GM18498 (cell line): ENCODE measurements around the gene SLC35A3.
"Not testable (repeated sequence)": the region's sequence is repeated elsewhere in the genome, so short reads cannot be mapped to it uniquely, and the experiment has no call there.

Source experiments
- ATAC-seq: cut with Tn5 transposase; IDR thresholded peaks from one replicate; pipeline ENCODE4 v1.9.1; 2021; ENCODE audit warnings: mild to moderate bottlenecking, moderate library complexity; ENCODE audit not compliant: unreplicated experiment

The SLC35A3 gene

GRCh38 chr1:99969729-99970621 is at the start of gene SLC35A3:
TSS of gene SLC35A3 (plus strand) at chr1:99969996. CDS start at chr1:99993555, 23,559 bp downstream.
- peak; percentile 95 for ATAC-seq

DNA sequence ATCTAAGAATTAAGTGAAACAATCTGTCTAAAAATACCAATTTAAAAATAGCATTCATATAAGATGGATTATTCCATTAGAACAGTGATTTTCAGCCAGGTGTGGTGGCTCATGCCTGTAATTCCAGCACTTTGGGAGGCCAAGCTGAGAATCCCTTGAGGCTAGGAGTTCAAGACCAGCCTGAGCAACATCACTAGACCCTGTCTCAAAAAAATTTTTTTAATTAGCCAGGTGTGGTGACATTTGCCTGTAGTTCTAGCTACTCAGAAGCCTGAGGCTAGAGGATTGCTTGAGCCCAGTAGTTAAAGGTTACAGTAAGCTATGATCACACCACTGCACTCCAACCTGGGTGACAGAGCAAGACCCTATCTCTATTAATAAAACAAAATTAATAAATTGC is 35.0 kb upstream of the SLC35A3 start:
- ATAC-seq: no peak

- ATAC-seq: no peak
These were observed 34.3 kb upstream of the SLC35A3 start for GRCh38 chr1:99935534-99935933.

- no peak for ATAC-seq
These were observed 33.7 kb upstream of the SLC35A3 start for GRCh38 chr1:99936071-99936470.

DNA sequence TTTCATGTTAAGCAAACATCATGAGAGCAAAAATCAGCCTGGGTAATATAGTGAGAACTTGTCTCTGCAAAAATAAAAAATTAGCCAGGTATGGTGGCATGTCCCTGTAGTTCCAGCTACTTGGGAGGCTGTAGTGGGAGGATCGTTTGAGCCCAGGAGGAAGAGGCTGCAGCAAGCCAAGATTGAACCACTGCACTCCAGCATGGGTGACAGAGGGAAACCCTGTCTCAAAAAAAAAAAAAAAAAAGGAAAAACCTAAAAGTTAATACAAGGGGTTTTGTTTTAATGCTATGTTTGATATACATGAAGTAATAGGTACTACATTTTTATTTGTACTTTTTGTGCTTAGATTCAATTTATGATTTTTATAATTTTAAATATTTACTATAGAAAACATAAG is 27.1 kb upstream of the SLC35A3 start:
- no peak for ATAC-seq

- no peak for ATAC-seq
These were observed 26.5 kb upstream of the SLC35A3 start for GRCh38 chr1:99943223-99943794.

DNA sequence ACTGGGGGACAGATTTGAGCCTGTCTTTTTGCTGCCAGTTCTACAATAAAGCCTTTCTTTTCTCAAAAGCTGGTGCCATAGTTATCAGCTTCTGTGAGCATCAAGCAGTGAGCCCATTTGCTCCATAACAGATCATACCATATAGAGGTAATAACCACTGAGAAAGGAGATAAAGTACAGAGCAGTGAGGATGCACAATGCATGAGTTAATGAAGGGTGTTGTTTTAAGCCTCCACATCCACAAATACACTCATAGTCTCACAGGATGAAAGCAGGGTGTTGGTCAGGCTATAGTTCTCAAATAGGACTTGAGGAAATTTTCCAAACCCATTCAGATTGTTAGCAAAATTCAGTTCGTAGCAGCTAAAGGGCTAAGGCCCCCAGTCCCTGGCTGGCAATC is 25.6 kb upstream of the SLC35A3 start:
- ATAC-seq: no peak

- no peak for ATAC-seq
These were observed 24.6 kb upstream of the SLC35A3 start for GRCh38 chr1:99945174-99945573.

- no peak for ATAC-seq
These were observed 19.3 kb upstream of the SLC35A3 start for GRCh38 chr1:99950486-99950885.

- ATAC-seq: no peak
These were observed 17.3 kb upstream of the SLC35A3 start for GRCh38 chr1:99952522-99952921.

GRCh38 chr1:99955375-99955774 is 14.4 kb upstream of the SLC35A3 start:
- no peak for ATAC-seq

- no peak for ATAC-seq
These were observed 13.0 kb upstream of the SLC35A3 start for GRCh38 chr1:99956755-99957154.

- no peak for ATAC-seq
These were observed 12.0 kb upstream of the SLC35A3 start for GRCh38 chr1:99957818-99958217.

GRCh38 chr1:99959189-99959705 is 10.5 kb upstream of the SLC35A3 start:
- ATAC-seq: not testable (repeated sequence)

DNA sequence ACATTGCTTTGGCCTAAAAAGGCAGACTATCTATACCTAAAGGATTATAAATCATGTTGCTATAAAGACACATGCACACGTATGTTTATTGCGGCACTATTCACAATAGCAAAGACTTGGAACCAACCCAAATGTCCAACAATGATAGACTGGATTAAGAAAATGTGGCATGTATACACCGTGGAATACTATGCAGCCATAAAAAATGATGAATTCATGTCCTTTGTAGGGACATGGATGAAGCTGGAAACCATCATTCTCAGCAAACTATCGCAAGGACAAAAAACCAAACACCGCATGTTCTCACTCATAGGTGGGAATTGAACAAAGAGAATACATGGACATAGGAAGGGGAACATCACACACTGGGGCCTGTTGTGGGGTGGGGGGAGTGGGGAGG is 9.5 kb upstream of the SLC35A3 start:
- ATAC-seq: not testable (repeated sequence)

DNA sequence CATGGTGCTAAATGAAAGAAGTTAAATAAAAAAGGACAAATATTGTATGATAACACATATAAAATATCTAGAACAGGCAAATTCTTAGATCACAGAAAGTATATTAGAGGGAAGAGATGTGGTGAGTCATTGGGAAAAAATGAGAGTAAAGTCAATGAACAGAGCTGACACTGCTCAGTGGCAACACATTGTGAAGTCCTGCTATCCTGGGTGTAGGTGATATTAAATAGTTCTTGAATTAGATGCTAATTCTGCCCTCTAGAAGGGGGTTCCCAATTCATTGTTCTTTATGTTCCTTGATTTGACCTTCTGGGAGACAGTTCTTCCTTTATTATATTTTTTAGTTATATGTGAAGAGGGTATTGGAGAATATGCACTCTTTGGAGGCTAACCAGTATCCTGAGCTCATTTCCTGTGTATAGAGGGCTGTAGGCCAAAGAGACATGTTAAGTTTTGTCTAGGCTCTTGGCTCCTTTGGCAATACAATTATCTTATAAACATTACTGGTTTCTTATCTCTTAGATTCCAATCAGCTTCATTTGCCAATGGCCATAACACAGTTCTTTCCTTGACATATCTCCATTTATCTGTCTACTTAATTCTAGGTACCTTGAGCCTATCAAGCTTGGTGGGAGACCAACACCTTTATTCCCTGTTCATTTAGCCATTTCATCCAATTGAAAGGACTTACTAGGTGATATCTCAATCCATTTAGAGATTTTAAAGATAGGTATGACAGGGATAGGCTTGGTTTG is 6.6 kb upstream of the SLC35A3 start:
- no peak for ATAC-seq

DNA sequence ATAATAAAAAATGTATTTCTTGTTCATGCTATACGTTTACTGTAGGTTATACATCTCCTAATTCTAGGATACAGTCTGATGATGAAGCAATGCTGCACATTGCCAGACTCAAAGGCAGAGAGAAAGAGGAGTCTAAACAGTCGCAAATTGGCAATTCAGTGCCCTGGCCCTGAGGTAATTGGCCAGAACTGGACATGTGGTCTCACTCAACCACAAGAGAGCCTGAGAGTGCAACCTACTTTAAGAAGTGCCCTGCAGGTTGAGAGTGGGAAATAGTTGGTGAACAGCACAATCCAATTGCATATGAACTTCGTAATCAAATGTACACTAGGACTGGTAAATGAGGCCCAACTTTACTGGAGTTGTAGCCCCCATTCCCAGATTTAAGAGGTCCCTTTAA is 5.0 kb upstream of the SLC35A3 start:
- no peak for ATAC-seq

DNA sequence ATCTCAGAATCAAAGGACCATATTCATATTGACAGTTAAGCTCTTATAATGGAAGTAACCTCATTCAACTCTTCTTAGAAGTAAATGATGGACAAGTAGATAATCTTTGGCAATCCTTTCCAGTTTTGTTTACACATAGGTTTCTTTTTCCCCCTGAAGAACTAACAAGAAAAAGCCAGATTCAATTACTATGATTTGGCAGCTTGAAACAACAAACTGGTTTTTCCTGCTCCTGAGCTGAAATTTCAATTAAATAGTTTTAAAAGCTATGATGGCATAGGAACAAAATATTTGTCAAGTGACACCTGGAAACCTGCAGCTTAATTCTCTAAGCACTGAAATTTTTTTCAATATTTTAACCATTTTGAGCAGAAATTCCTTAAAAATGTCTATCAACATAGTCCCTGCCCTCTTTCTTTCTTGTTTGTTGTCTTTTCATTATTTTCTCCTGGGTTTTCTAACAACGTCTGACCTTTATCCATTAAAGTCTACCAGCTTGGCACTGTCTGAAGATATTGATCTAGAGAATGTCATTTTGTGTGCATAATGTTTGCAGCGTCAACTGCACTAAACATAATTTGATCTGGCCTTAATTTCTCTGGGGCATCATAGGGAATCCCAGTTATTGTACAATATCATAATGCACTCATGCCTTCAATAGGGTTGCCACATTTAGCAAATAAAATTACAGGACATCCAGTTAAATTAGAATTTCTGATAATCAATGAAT is 4.0 kb upstream of the SLC35A3 start:
- ATAC-seq: no peak

DNA sequence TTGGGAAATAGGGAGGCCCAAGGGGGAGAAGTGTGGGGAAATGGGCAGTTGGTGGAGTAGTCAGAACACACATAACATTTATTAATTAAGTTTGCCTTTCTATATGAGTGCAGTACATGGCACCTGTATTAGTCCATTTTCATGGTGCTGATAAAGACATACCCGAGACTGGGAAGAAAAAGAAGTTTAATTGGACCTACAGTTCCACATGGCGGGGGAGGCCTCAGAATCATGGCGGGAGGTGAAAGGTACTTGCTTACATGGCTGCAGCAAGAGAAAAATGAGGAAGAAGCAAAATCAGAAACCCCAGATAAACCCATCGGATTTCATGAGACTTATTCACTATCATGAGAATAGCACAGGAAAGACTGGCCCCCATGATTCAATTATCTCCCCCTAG is 1.6 kb upstream of the SLC35A3 start:
- no peak for ATAC-seq

GRCh38 chr1:99969260-99969728 is 502 bp upstream of the SLC35A3 start:
- peak; percentile 19 for ATAC-seq
